HG02759 (cell line): ENCODE measurements around the gene DNAJB12.
"Not testable (repeated sequence)": the region's sequence is repeated elsewhere in the genome, so short reads cannot be mapped to it uniquely, and the experiment has no call there.

ENCODE experiments used
- ATAC-seq: cut with Tn5 transposase; IDR thresholded peaks from one replicate; pipeline ENCODE4 v1.9.1; 2021; ENCODE audit warnings: mild to moderate bottlenecking, moderate library complexity; ENCODE audit not compliant: unreplicated experiment

Gene DNAJB12

DNA sequence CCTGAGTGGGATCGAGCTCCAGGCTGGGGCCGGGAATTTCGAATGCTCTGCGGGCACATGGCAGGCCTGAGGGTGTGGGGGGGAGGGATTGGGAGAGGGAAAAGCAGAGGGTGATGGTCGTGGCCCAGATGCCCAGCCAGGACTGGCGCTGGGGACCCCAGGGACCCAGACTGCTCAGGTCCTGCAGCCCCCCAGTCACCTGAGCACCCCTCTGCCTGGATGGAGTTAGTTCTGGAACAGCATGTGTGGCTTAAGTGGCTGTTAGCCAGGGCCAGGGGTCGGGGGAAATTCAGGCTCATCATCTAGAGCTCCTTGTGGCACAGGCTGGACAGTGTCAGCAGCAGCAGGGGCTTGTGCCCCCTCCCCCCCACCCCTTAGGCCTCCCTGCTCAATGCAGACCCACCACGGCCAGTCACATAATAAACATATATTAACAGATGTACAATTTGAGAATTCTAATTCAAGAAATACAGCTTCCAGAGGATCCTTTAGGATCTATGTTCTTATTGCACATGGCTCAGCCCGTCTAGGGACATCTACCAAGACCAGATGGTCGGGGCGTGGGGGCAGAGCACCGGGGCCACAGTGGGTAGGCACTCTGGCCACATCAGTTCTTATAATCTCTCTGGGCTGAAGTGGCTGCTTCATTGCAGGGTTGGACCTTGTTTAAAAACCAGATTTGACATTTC is 22.2 kb downstream of the DNAJB12 start:
- no peak for ATAC-seq

DNA sequence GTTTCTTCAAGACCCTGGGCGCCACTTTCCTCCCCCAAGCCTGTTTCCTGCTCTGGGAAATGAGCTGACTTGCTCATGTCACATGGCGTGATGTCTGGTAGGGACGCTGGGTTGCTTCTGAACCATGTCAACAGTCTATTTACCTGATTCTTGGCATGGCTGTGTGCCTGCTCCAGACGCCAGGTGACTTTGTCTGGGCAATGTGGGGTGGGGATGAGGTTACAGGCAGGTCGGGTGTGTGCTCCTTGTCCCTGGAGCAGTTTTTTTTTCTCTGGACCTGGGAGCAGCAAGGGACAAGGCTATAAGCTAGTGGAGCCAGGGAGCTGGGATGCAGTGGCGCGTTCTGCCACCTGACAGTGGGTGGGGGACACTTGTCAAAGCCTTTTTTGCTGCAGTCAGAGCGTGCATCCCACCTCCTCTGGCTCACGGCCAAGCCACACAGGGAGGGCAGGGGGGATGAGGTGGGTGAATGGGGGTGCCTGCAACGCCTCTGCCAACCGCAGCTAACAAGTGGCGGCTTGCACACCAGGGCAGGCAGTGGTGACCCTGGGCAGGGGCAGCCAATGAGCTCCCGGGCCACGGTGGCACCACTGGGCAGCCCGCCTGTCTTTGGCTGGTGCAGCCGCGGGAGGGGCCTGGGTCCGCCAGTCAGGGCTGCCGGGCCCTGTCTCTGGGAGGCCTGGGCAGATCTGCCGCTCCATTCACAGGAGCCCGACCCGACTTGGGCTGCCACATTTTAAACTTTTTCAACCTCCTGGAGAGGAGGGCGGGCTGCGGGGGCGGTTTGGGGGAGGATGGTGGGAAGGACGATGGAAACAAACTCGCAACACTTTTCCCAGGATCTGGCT is 22.9 kb downstream of the DNAJB12 start:
- peak; percentile 64 for ATAC-seq

DNA sequence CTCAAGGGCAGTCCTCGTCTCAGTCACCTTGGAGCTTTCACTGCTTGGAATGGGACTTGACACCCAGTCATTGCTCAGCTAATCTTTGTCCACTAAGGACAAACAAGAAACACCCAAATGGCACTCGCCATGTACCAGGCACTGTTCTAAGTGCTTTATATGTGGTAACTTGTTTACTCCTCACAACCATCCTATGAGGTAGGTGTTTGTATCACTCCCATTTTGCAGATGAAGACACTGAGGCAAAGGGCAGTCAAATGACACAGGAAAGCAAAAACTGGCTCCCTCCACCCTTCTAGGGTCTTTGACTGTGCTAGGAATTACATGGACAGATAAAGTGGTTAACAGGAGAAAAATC is 24.7 kb downstream of the DNAJB12 start:
- ATAC-seq: no peak

DNA sequence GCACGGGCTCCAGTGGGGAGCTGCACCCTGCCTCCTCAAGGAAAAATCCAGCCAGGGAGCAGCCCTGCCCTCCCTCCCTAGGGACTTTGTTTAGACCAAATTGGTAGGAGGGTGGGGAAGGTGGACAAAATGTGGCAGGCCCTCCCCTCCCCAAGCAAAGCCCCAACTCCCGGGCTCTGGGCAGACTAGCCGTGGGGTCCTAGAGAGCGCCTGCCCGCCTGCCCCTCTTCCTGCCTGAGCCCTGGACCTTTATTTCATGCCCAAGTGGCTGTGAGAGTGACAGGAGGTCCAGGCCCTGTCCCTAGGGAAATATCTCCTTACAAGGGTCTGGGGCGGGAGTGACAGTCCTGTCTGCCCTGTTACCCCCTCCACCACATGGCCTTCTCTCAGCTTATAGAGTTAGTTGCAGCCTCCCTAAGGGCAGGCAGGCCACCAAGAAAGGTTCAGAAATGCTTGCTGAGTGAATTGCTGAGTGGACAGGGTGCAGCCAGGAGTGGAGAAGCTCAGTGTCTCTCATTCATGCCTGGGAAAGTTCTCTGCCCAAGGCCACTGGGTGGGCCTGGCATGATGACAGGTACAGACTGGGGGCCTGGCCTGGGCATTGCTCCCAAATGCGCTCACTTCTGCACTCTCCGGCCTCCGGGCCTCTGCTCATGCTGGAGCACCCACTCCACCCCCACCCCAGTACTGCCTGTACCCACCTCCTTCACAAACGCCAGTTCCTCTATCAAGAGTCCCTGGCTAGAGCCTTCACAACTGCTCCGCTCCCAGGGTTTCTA is 25.2 kb downstream of the DNAJB12 start:
- no peak for ATAC-seq

DNA sequence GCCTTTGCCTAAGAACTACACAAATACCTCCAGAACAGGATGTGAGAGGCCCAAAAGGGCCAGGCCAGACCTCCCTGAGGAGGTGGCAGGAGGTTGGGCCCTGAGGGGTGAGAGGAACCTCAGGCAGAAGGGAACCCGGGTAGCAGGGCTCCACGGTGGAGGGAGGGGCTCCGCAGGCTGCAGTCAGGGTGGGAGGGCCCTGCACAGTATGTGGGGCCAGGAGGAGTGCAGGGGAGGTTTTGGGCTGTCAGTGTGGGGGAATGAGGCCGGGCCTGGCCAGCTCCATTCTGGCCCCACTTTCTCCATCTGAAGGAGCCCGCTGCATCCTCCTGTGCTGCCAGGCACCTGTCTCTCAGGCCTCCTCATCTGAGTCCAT is 25.9 kb downstream of the DNAJB12 start:
- ATAC-seq: no peak

DNA sequence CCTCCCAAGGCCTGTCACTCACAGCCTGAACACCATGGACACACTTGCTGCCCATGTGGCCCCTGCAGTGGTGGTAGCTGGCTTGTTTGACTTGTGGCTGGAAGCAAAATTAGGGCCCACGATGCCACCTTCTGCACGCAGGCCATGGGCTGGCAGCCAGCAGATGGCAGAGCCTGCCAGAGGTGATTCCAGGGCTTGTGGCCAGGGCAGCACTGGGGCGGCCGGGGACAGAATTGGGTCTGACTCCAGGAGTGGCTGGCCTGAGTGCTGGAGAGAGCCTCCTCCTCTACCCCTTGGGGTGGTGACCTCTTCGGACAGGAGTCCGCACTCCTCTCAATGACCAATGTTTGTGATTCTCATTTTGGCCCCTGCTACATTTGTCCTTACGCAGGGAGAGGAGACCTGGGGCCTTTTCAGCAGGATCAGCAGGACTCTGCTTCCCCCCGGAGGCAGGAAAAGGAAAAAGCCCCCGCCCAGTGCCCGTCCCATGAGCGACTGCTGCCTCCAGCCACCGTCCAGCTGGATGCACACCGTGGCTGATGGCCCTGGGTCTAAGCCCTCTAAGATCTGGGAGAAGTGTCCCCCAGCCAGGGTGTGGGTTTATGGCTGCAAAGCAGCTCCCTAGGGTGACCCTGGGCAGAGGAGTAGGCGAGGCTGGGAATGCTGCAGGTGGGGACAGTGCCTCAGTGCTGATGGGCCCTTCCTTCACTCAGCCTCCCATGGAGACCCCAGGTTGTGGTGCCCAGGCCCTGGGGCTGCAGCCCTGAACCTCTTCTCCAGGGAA is 26.5 kb downstream of the DNAJB12 start:
- ATAC-seq: no peak

DNA sequence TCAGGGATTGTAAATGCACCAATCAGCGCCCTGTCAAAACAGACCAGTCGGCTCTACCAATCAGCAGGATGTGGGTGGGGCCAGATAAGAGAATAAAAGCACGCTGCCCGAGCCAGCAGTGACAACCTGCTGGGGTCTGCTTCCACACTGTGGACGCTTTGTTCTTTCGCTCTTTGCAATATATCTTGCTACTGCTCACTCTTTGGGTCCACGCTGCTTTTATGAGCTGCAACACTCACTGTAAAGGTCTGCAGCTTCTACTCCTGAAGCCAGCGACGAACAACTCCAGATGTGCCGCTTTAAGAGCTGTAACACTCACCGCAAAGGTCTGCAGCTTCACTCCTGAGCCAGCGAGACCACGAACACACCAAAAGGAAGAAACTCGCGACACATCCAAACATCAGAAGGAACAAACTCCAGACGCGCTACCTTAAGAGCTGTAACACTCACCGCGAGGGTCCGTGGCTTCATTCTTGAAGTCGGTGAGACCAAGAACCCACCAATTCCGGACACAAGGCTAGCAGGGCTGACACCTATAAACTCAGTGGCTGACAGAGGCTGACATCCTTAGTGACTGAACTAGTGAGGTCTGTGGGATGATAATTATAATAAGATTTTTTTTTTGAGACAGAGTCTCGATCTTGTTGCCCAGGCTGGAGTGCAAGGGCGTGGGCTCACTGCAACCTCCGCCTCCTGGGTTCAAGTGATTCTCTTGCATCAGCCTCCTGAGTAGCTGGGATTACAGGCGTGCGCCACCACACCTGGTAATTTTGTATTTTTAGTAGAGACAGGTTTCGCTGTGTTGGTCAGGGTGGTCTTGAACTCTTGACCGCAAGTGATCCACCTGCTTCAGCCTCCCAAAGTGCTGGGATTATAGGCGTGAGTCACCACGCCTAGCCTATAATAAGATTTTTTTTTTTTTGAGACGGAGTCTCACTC is 27.8 kb downstream of the DNAJB12 start:
- ATAC-seq: not testable (repeated sequence)

DNA sequence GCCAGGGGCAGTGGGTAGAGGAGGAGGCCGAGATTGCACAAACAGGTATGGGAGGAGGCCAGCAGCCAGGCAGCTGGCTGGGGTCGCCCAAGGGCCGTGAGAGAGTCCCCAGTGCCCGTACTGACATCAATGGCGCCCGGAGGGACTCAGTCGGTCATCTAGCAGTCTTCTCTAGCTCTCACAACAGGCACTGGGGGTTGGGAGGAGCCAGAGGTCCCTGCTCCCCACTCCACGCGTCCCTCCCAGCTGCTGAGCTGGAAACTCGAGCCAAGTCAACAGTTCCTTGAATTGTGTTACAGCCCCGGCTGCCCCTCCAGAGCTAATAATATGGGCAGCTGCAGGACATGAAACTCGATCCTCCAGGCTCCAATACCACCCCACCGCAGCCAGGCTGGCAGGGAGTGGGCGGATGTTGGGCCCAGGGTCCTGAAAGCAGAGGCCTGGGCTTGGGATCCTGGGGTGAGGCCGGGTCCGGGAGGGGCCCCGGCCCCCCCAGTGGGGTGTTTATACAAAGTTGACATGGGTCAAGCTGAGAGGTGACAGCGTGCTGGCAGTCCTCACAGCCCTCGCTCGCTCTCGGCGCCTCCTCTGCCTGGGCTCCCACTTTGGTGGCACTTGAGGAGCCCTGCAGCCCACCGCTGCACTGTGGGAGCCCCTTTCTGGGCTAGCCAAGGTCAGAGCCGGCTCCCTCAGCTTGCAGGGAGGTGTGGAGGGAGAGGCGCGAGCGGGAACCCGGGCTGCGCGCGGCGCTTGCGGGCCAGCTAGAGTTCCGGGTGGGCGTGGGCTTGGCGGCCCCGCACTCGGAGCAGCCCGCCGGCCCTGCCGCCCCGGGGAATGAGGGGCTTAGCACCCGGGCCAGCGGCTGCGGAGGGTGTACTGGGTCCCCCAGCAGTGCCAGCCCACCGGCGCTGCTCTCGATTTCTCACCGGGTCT is 29.2 kb downstream of the DNAJB12 start:
- not testable (repeated sequence) for ATAC-seq

DNA sequence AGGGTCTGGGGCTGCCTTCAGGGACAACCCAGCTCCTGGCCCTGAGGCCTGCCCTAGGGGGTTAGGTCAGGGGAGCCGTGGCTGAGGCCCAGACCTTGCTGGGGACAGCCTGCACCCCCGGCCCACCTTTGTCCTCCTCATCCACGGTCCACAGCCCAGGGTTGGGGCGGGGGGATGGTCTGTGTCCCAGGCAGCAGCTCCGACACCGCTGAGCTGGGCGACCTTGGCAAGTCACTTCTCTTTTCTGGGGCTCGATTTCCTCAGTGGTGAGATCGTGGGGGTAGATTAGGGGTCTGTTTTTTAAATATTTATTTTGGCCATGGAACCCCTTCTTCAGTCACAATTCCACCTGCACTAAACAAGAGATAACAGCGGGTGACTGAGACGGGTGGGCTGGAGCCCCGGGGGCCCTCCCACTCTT is 30.9 kb downstream of the DNAJB12 start:
- ATAC-seq: no peak

DNA sequence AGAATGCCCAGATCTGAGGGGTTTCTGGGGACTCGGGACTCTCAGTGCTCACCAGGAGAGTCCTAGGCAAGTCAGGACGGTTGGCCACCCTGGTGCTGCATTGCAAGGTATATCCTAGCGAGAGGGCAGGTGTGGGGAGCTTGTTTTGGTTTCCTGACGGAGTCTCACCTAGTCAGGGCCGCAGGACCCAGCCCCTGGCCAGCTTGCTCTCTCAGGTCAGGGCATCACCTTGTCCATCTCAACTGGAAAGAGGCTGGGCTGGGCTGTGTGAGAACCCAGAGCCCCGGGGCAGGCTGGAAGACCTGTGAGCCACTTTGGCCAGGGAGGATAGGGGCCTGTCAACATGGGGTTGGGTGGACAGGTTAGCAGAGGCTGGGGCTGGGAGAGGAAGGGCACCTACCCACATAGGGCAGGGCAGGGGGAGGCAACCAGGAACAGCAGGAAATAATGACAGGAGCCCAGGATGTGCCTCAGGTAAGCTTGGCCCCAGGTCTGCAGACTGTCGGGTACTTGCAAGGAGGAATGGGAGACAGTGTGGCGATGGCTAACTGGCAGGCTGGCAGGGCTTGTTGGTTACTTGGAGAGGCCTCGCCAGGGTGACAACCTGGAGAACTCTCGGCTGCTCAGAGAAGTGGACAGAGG is 31.5 kb downstream of the DNAJB12 start:
- no peak for ATAC-seq

DNA sequence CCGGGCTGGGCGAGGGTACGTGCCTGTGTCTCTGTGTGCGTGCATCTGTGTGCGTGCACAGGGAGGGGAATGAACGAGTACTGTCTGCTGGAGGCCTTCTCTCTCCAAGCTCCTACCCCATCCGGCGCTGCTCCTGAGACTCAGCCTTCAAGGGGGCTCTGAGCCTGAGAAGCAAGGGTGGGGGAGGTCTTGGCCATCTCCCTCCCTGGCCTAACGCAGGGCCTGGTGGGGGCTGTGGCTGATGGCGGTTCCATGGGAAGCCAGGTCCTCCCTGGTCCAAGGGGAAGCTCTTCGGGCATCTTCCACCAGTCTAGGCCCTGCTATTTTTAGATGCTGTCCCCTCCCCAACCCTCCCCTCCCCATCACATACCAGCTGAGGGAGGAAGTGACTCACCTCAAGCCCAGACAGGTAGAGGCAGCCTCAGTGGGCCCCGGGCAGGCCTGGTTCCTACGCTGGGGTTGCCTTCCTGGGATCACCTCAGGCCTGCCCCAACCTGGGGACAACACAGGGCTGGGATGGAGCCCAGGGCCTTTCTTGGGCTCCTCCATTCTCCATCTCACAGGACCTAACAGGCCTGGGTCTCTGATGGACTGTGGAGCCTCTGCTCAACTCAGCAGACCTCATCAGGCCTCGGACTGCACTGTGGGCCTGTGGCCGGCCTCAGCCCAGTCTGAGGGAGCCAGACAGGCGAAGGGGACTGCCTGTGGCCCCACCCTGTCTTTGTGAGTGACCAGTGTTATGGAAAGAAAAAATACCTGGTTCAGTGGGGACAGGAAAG is 32.2 kb downstream of the DNAJB12 start:
- ATAC-seq: no peak

DNA sequence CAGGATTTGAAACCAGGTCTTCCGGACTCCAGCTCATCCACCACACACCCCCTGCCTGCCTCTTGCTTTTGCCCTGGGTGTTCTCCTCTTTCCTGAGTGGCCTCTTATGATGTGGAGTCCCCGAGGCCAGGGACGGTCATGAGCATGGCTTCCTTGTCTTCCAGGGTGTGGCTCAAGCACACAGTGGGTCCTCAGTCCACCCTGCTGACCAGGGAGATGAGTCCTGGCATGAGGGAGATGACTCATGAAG is 32.8 kb downstream of the DNAJB12 start:
- no peak for ATAC-seq

DNA sequence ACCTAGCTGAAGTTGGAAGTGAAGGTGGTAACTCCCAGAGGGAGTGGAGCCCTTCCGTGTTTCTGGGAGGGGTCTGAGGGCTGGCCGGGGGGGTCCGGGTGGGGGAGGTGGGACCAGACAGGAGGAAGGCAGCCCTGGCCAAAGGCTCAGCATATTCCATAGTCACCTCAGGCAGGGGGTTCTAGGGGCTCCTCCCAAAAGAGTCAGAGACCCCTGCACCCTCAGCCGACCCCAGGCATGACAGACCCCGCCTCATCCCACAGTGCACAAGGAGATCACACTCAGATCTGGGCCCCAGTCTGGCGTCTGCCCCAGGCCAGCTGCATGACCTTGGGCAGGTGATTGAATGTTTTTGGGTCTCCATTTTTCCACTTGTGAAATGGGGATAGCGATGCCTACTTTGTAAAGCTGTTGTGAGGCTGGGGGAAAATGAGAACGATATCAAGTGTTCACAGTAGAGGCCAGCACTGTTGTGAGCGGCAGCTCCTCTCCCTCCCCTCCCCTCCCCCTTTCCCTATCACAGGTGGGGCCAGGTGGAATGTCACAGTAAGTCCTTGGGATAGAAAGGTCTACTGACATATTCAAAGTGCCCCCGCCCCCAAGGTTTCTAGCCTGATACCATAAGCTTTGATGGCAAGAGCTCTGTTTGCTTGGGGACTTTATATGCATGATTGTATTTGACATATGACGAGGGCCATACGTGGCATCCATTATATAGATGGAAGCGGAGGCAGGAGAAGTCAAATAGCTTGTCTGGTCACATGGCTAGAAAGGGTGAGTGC is 33.3 kb downstream of the DNAJB12 start:
- ATAC-seq: no peak

DNA sequence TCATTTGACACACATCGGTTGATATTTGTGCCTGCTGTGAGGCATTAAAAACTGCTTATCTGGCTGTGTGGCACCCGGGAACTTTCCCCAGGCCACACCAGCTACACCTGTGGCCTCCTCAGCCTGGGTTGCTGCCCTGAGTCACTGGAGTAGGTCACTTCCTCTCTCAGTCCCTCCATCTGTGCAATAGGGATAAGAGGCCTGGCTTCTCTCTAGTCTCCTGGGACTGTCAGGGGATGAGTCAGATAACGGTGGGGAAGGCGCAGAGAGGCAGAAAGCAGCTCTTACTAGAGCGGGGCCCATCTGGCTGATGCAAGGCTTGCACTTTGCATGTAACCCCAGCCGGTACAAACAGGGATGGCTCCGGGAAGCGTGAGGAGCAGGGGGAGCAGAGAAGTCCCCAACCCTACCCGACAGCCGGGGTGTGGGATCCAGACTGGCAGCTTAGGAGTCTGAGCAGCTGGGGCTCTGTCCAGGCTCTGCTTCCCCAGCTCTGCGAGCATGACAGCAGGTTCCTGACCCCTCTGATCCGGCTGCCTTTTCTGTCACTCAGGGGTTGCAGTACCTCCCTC is 34.0 kb downstream of the DNAJB12 start:
- peak; percentile 64 for ATAC-seq

DNA sequence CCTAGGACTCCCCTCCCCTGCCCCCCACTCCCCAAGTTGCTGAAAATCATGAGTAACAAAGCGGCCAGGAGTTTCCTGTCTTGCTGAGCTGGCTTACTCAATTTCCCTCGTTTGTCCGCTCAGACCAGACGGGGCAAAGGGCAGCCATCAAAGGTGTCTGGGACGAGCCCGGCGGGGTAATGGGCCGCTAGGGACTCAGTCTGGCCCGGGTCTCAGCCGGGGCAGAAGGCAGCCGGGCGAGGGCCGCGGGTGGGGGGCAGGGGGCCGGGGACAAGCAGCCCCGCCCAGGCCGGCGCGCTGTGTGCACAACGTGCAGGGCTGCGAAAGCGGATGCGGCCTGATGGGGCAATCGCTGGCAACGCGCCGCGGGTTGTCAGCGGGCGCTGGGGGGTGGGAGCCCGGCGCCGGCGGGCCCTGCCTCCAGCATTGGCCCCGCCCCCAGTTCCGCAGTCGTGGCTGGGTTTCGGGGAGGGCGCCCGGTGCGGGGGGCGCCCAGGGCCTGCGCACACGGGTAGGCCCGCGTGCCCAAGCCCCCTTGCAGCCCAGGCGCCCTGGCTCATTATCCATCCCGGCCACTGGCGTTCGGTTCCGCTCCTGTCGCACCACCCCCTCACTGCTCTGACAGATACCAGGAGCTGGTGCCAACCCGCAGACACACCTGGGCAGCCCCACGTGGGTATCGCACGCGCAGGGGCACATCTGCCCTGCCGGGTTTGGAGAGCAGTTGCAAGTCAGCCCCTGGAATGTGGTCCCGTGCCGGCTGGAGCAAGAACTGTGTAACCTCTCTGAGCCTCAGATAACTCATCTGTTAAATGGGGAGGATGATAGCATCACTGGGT is 35.1 kb downstream of the DNAJB12 start:
- peak; percentile 67 for ATAC-seq
